Measurements from ENCODE around the gene KCNK17.

The KCNK17 gene

DNA sequence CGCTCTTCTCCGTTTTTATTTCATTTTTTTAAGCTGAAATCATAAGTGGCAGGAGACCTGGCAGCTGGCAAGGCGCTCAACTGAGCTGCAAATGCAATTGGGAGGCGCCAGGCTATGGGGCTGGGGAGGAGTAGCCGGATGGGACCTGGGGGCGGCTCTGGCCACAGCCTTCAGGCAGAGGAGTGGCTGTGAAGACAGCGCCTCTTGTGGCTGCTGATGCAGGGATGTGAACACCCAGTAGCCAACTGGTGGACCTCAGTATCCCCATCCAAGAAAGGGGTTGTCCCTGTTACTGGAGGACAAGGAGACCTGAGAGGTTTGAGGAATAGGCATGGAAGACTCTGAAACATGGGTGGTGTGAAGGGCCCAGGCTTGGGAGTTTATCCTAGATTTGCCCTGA is 12.6 kb downstream of the KCNK17 start:
- Histone ChIP-seq H3K79me2 (ENCODE audit: insufficient read depth, low read length) (no peaks in the 10 kb centered on the region), H3K9me2 (replicated peaks; ENCODE audit: insufficient read depth, low read length) (no peaks in the 10 kb centered on the region), H3K36me3 (ENCODE audit: low read length) (no peaks in the 10 kb centered on the region), H2AFZ (ENCODE audit: low read depth, low read length, severe bottlenecking) (no peak overlapping the region), H4K20me1 (ENCODE audit: low read depth, low read length) (no peaks in the 10 kb centered on the region), H3K9ac (ENCODE audit: low read length) (no peak overlapping the region), H3F3A (ENCODE audit: insufficient read depth) (no peaks in the 10 kb centered on the region), H3K9me3 (ENCODE audit: insufficient read depth, low read length) (no peaks in the 10 kb centered on the region), H3K4me3 (ENCODE audit: insufficient read depth, low read length, poor library complexity, severe bottlenecking) (no peak overlapping the region), H3K4me2 (ENCODE audit: low read depth, low read length, poor library complexity, severe bottlenecking) (no peak overlapping the region), H3K27ac (ENCODE audit: low read depth, low read length) (no peak overlapping the region), H3K27me3 (ENCODE audit: low read length) (no peaks in the 10 kb centered on the region)
- TF ChIP-seq CTCF (IDR thresholded peaks at IDR 0.05; ENCODE audit: insufficient read depth, low read length, poor library complexity, severe bottlenecking), result peak; percentile 79
- TF ChIP-seq EZH2phosphoT487 (conservative IDR thresholded peaks at IDR 0.05; ENCODE audit: low read length), result no peak

DNA sequence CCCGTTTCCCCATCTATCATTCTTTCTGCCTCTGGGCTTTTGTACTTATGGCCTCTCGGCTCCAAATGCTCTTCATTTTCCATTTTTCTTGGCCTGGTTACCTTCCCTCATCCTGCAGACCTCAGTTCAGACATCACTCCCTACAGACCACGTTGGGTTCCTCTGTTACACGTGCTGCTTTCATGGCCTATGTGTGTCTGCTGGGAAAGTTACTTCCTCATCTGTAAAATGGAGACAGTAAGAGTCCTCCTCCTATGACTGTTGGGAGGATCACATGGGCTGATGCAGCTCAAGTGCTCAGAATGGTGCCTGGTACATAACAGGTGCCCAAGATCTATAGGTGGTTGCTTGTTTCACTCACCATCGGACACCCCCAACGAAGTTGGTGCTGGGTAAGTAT is 13.5 kb downstream of the KCNK17 start:
- TF ChIP-seq EZH2phosphoT487 (conservative IDR thresholded peaks at IDR 0.05; ENCODE audit: low read length) (no peak), CTCF (IDR thresholded peaks at IDR 0.05; ENCODE audit: insufficient read depth, low read length, poor library complexity, severe bottlenecking) (no peak)
- H3K9me2 ChIP-seq (replicated peaks; ENCODE audit: insufficient read depth, low read length), result no peaks in the 10 kb centered on the region
- H2AFZ ChIP-seq (ENCODE audit: low read depth, low read length, severe bottlenecking), result no peak overlapping the region
- H4K20me1 ChIP-seq (ENCODE audit: low read depth, low read length), result no peaks in the 10 kb centered on the region
- no peaks in the 10 kb centered on the region for H3K36me3 ChIP-seq (ENCODE audit: low read length)
- no peaks in the 10 kb centered on the region for H3F3A ChIP-seq (ENCODE audit: insufficient read depth)
- H3K27me3 ChIP-seq (ENCODE audit: low read length), result no peaks in the 10 kb centered on the region
- H3K4me2 ChIP-seq (ENCODE audit: low read depth, low read length, poor library complexity, severe bottlenecking), result no peak overlapping the region
- H3K27ac ChIP-seq (ENCODE audit: low read depth, low read length), result no peak overlapping the region
- no peaks in the 10 kb centered on the region for H3K79me2 ChIP-seq (ENCODE audit: insufficient read depth, low read length)
- H3K9ac ChIP-seq (ENCODE audit: low read length), result no peak overlapping the region
- no peak overlapping the region for H3K4me3 ChIP-seq (ENCODE audit: insufficient read depth, low read length, poor library complexity, severe bottlenecking)
- H3K9me3 ChIP-seq (ENCODE audit: insufficient read depth, low read length), result no peaks in the 10 kb centered on the region

DNA sequence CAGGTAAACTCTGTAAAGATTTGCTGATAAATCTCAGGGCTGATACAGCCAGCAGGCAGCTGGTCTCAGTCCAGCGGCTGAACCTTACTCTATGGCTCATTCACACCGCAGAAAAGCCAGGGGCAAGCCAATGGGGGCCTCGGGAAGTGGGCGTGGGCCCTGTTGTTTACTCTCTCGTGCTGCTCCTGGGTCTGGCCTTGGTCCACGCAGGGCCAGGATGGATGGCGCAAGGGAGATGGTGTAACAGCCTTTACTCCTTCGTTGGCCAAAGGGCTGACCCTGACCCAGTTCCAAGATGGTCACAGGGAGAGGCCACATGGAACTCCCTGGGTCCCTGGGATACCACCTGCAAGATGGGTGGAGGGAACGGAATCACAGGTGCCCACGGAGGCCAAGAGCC is 16.2 kb downstream of the KCNK17 start:
- TF ChIP-seq EZH2phosphoT487 (conservative IDR thresholded peaks at IDR 0.05; ENCODE audit: low read length) (no peak), CTCF (IDR thresholded peaks at IDR 0.05; ENCODE audit: insufficient read depth, low read length, poor library complexity, severe bottlenecking) (no peak)

More for the DNA sequence above, 16.2 kb downstream of the KCNK17 start:
- H3K27ac ChIP-seq (ENCODE audit: low read depth, low read length), result no peak overlapping the region
- H3F3A ChIP-seq (ENCODE audit: insufficient read depth), result no peaks in the 10 kb centered on the region
- no peaks in the 10 kb centered on the region for H3K9me3 ChIP-seq (ENCODE audit: insufficient read depth, low read length)
- H4K20me1 ChIP-seq (ENCODE audit: low read depth, low read length), result no peaks in the 10 kb centered on the region
- H3K9me2 ChIP-seq (replicated peaks; ENCODE audit: insufficient read depth, low read length), result no peaks in the 10 kb centered on the region
- no peak overlapping the region for H3K4me3 ChIP-seq (ENCODE audit: insufficient read depth, low read length, poor library complexity, severe bottlenecking)
- H3K9ac ChIP-seq (ENCODE audit: low read length), result no peak overlapping the region
- no peaks in the 10 kb centered on the region for H3K79me2 ChIP-seq (ENCODE audit: insufficient read depth, low read length)
- no peak overlapping the region for H2AFZ ChIP-seq (ENCODE audit: low read depth, low read length, severe bottlenecking)
- no peaks in the 10 kb centered on the region for H3K27me3 ChIP-seq (ENCODE audit: low read length)
- H3K4me2 ChIP-seq (ENCODE audit: low read depth, low read length, poor library complexity, severe bottlenecking), result no peak overlapping the region
- no peaks in the 10 kb centered on the region for H3K36me3 ChIP-seq (ENCODE audit: low read length)
